Ascending aorta (tissue), 2 donors: Measurements from ENCODE around the gene MYBPH. TPM values are rescaled to one million over a fixed set of nuclear protein-coding genes. Genes with fewer than 3 reads are reported as not detected.

Experiments used
- DNase-seq, 2 donors: peaks; one replicate each; pipeline ENCODE4 v3.0.0-alpha.2; 2019; ENCODE audit warnings: low spot score in 2 of 2
- H3K27ac ChIP-seq, 2 donors: fragments of 200-600 bp; sonication (generic); one replicate each; pipeline ENCODE4 v1.5.1; 2016 to 2017; ENCODE audit warnings: mild to moderate bottlenecking in 1 of 2
- H3K27me3 ChIP-seq: fragments of 200-600 bp; sonication (generic); one replicate; pipeline ENCODE4 v1.5.1; 2017
- H3K36me3 ChIP-seq, 2 donors: fragments of 200-600 bp; sonication (generic); one replicate each; pipeline ENCODE4 v1.5.1; 2016
- H3K4me1 ChIP-seq, 2 donors: fragments of 200-600 bp; sonication (generic); one replicate each; pipeline ENCODE4 v1.5.1; 2016 to 2017; ENCODE audit warnings: mild to moderate bottlenecking in 1 of 2
- H3K4me3 ChIP-seq, 2 donors: fragments of 200-600 bp; sonication (generic); one replicate each; pipeline ENCODE4 v1.5.1; 2016 to 2017; ENCODE audit warnings: mild to moderate bottlenecking in 1 of 2
- H3K9me3 ChIP-seq, 2 donors: fragments of 200-600 bp; sonication (generic); one replicate each; pipeline ENCODE4 v1.5.1; 2016
- CTCF ChIP-seq, 3 experiments: fragments of 200-600 bp in 2 of 3; fragments of 450-650 bp in 1 of 3; sonication (generic) in 2 of 3; IDR thresholded peaks; one replicate each; pipeline ENCODE4 v1.5.1; 2016 to 2019; ENCODE audit warnings: antibody characterized with exemption in 3 of 3, mild to moderate bottlenecking in 1 of 3, moderate library complexity in 1 of 3
- intact Hi-C: fragments of 100-400 bp; cut with DNase I; formaldehyde crosslinking; loops from one replicate; pipeline ENCODE4 v1.15.1; 2023
- total RNA-seq: library from RNA; depleted of rRNA; stranded (reverse); fragments of >200 nt; gene quantifications from one replicate; pipeline ENCODE4 v1.1.0, GENCODE V29; 2016

MYBPH gene
- total RNA-seq, 1 donor from 2014 or later: not detected

DNA sequence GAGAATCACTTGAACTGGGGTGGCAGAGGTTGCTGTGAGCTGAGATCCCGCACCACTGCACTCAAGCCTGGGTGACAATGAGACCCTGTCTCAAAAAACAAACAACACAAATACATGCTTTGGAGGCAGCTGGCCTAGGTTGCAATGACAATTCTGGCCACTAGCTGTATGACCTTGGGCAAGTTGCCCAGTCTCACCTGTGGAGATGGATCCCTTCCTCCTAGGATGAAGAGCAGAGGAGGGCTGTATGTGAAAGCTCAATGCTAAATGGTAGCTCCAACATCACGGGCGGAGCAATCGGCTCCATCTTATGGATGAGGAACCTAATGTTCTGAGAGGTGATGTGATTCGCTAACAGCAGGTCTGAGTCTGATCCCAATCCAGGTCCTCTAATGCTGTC lies 27.5 kb downstream of the MYBPH start:
- intact Hi-C loops: no loop called here
- no peak for TF ChIP-seq CTCF (IDR thresholded peaks at IDR 0.05)
- Histone ChIP-seq H3K4me3 (no peak overlapping the region), H3K27me3 (no peaks in the 10 kb centered on the region), H3K9me3 (no peaks in the 10 kb centered on the region), H3K4me1 (no peaks in the 10 kb centered on the region), H3K27ac (no peak overlapping the region), H3K36me3 (no peaks in the 10 kb centered on the region)
- no peak for DNase-seq

DNA sequence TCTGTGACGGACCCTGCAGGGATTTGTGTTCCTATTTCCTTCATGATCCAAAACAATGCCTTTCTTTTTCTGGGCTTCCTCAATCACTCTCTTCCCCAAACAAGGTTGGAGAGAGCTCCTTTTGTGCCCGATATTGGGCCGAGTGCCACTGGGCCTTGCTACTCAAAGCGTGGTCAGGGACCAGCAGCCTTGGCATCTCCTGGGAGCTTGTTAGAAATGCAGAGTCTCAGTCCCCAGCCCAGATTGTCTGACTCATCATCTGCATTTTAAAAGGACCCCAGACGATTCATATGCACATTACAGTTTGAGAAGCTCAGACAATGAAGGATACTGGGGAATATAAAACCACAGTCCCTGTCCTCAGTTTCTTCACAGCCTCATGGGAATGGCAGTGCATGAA lies 28.2 kb downstream of the MYBPH start:
- no peaks in the 10 kb centered on the region for H3K4me1 ChIP-seq
- intact Hi-C loops: no loop called here
- no peak overlapping the region for H3K4me3 ChIP-seq
- DNase-seq: no peak
- H3K27me3 ChIP-seq: no peaks in the 10 kb centered on the region
- H3K36me3 ChIP-seq: no peaks in the 10 kb centered on the region
- TF ChIP-seq CTCF (IDR thresholded peaks at IDR 0.05): no peak
- no peak overlapping the region for H3K27ac ChIP-seq
- no peaks in the 10 kb centered on the region for H3K9me3 ChIP-seq

- H3K27ac ChIP-seq: no peak overlapping the region
- intact Hi-C loops: no loop called here
- H3K4me3 ChIP-seq: no peak overlapping the region
- no peak for TF ChIP-seq CTCF (IDR thresholded peaks at IDR 0.05)
- DNase-seq: no peak
- no peaks in the 10 kb centered on the region for H3K9me3 ChIP-seq
- H3K36me3 ChIP-seq: no peaks in the 10 kb centered on the region
- no peaks in the 10 kb centered on the region for H3K4me1 ChIP-seq
- H3K27me3 ChIP-seq: no peaks in the 10 kb centered on the region
Measured at GRCh38 chr1:203146537-203146936, 29.1 kb downstream of the MYBPH start.

DNA sequence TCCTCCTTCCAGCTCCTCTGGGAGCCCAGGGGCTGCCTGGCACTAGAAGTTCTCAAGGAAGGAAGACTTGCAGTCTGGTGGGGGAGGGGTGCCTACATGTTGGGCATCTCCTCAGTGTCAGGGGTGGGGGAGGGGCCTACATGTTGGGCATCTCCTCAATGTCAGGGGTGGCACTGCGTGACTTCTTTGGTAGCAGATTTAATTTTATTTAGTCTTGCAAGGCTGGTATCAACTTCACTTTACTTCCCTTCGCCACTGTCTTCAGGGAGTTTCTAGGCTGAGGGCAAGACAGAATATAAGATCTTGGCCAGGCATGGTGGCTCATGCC lies 29.6 kb downstream of the MYBPH start:
- Histone ChIP-seq H3K4me1 (no peaks in the 10 kb centered on the region), H3K36me3 (no peaks in the 10 kb centered on the region), H3K27me3 (no peaks in the 10 kb centered on the region), H3K27ac (no peak overlapping the region), H3K9me3 (no peaks in the 10 kb centered on the region), H3K4me3 (no peak overlapping the region)
- TF ChIP-seq CTCF (IDR thresholded peaks at IDR 0.05): no peak
- intact Hi-C loops: no loop called here
- no peak for DNase-seq

DNA sequence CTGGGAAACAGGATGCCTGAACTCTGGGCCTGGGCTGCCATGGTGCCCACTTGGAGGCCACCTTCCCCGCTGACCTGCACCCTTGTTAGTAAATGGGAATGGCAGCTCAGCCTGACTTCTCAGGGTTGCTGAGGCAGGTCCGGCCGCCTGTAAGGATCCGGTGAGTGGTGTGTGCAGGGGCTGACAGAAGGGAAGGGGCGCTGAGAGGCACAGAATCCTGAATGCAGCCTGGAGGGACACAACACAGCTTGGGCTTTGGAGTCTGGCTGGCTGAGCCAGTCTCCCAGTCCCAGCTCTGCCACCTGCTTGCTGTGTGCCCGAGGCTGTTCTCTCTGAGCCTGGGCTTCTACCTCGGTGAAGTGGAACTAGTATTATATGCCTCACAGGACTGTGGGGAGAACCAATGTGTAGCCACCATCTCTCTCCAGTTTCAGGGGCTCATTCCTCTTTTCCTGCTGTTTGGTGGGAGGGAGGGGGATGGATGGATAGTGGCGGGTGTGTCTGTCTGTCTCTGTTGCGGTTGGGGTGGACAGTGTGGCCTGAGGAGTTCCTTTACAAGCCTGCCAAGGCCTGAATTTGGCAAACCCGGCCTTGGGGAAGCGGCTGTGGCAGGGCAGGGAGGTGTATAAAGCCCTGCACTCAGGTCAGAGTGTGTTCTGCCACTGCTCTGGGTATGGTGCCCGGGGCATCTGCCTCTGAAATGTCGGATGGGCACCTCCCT lies 30.1 kb downstream of the MYBPH start:
- no peaks in the 10 kb centered on the region for H3K9me3 ChIP-seq
- H3K4me1 ChIP-seq: no peaks in the 10 kb centered on the region
- H3K27me3 ChIP-seq: no peaks in the 10 kb centered on the region
- no peak for DNase-seq
- TF ChIP-seq CTCF (IDR thresholded peaks at IDR 0.05): no peak
- intact Hi-C loops: no loop called here
- no peaks in the 10 kb centered on the region for H3K36me3 ChIP-seq
- H3K4me3 ChIP-seq: no peak overlapping the region
- no peak overlapping the region for H3K27ac ChIP-seq

DNA sequence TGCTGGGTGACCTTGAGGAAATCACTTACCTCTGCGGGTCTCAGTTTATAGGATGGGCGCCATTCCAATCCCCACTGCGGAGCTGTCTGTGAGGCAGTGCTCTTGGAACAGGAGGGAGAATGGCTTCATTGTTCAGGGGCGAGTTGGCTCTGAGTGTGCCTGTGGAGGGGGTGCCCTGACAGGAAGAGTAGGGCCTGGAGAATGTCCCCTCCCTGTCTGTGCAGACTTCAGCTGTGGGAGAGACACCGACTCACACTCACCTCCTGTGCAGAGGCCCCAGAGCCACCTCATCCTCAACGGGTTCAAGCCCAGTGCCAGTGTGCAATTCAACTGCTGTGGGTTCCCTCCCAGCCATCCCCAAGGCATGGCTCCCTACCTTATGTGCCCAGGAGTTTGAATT lies 31.0 kb downstream of the MYBPH start:
- H3K27ac ChIP-seq: no peak overlapping the region
- no peak for DNase-seq

More for the DNA sequence above, 31.0 kb downstream of the MYBPH start:
- no peak for TF ChIP-seq CTCF (IDR thresholded peaks at IDR 0.05)
- no peaks in the 10 kb centered on the region for H3K27me3 ChIP-seq
- H3K9me3 ChIP-seq: no peaks in the 10 kb centered on the region
- intact Hi-C loops: no loop called here
- no peaks in the 10 kb centered on the region for H3K36me3 ChIP-seq
- H3K4me3 ChIP-seq: no peak overlapping the region
- H3K4me1 ChIP-seq: no peaks in the 10 kb centered on the region
